ENCODE measurements around the gene ARHGAP19.

- TF ChIP-seq CTCF (IDR thresholded peaks at IDR 0.05) = no peak
- no peak for TF ChIP-seq POLR2AphosphoS5 (IDR thresholded peaks at IDR 0.05; ENCODE audit: low read depth, low read length)
- TF ChIP-seq REST (IDR thresholded peaks at IDR 0.05; ENCODE audit: insufficient read depth in 1 of 2, low read depth in 2 of 2, low read length in 1 of 2) = no peak
Observed at GRCh38 chr10:97199152-97199551, 93.3 kb downstream of the ARHGAP19 start.

All from Panc1 (cell line).